ENCODE results near the gene MIAT.

Gene MIAT

DNA sequence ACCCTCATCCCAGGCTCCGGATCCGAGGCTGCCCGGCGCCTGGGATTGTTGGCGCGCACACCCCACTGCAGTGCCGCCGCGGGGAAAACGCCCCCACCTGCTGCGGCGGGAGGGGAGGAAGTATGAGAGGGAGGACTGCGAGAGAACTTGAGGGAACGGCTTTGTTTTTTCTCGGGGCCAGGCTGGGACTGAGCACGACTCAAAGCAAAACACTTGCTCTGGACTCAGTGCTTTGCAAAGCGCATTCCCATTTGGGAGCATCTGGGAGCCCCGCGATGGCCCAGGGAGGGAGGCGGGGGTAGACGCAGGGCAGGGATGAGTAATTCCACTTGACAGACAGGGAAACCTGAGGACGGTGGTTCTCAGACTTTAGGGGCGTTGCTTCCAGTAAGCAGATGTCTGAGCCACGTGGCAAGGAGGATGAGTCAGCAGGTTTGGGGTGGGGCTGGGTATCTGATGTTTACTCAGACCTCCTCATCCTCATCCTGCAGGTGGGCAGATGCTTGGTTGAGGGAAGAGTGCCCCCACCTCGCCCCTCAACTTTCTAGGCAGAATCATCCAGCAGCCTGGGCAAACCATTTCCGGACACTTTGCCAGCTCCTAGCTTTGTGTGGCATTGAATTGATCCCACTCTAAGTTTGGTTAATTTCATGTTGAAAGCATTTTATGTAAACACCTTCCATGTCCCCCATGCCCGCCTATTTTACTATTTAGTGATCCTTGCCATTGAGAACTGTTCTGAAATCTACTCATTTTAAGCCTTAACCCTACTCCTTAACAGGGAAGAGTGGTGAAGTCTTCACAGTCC, 1.5 kb downstream of the MIAT start:
- DNase-seq (ENCODE audit: insufficient read length), result peak; percentile 52
- TF ChIP-seq POLR2AphosphoS5 (IDR thresholded peaks at IDR 0.05; ENCODE audit: low read depth, low read length) (no peak), TAF1 (IDR thresholded peaks at IDR 0.05; ENCODE audit: borderline replicate concordance, low read depth, low read length) (no peak), POLR2A (IDR thresholded peaks at IDR 0.05; ENCODE audit: low read depth, low read length) (no peak)
- peak; percentile 87 for FAIRE-seq

- TF ChIP-seq TAF1 (IDR thresholded peaks at IDR 0.05; ENCODE audit: borderline replicate concordance, low read depth, low read length) (no peak), POLR2A (IDR thresholded peaks at IDR 0.05; ENCODE audit: low read depth, low read length) (no peak), POLR2AphosphoS5 (IDR thresholded peaks at IDR 0.05; ENCODE audit: low read depth, low read length) (no peak)
- DNase-seq (ENCODE audit: insufficient read length) (no peak), FAIRE-seq (no peak)
Measured at GRCh38 chr22:26660356-26660755, 3.0 kb downstream of the MIAT start.

GRCh38 chr22:26660961-26661578, 3.7 kb downstream of the MIAT start:
- DNase-seq (ENCODE audit: insufficient read length), result no peak
- TF ChIP-seq TAF1 (IDR thresholded peaks at IDR 0.05; ENCODE audit: borderline replicate concordance, low read depth, low read length), result no peak
- no peak for TF ChIP-seq POLR2AphosphoS5 (IDR thresholded peaks at IDR 0.05; ENCODE audit: low read depth, low read length)
- TF ChIP-seq POLR2A (IDR thresholded peaks at IDR 0.05; ENCODE audit: low read depth, low read length), result no peak
- no peak for FAIRE-seq

DNA sequence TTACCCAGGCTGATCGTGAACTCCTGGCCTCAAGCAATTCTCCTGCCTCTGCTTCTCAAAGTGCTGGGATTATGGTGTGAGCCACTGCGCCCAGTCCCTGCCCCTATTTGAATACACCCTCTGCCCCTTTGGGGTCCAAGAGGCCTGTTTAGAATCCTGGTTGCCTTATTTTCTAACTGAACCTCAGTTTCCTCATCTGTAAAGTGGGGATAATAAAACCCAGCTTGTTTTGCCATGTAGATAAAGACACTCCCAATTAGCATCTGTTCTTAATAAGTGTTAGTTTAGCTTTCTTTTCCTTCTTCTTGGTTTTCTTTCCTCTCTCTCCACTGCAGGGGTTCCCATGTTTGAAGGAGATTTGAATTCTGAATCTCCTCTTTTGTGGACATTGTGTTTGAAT, 4.8 kb downstream of the MIAT start:
- no peak for DNase-seq (ENCODE audit: insufficient read length)
- TF ChIP-seq POLR2A (IDR thresholded peaks at IDR 0.05; ENCODE audit: low read depth, low read length) (no peak), POLR2AphosphoS5 (IDR thresholded peaks at IDR 0.05; ENCODE audit: low read depth, low read length) (no peak), TAF1 (IDR thresholded peaks at IDR 0.05; ENCODE audit: borderline replicate concordance, low read depth, low read length) (no peak)
- FAIRE-seq, result no peak

GRCh38 chr22:26663374-26663923, 6.1 kb downstream of the MIAT start:
- DNase-seq (ENCODE audit: insufficient read length) (no peak), FAIRE-seq (peak; percentile 17)
- TF ChIP-seq POLR2AphosphoS5 (IDR thresholded peaks at IDR 0.05; ENCODE audit: low read depth, low read length), result no peak
- TF ChIP-seq TAF1 (IDR thresholded peaks at IDR 0.05; ENCODE audit: borderline replicate concordance, low read depth, low read length), result no peak
- TF ChIP-seq POLR2A (IDR thresholded peaks at IDR 0.05; ENCODE audit: low read depth, low read length), result no peak

GRCh38 chr22:26665813-26666231, 8.4 kb downstream of the MIAT start:
- TF ChIP-seq POLR2A (IDR thresholded peaks at IDR 0.05; ENCODE audit: low read depth, low read length), result no peak
- no peak for TF ChIP-seq POLR2AphosphoS5 (IDR thresholded peaks at IDR 0.05; ENCODE audit: low read depth, low read length)
- no peak for TF ChIP-seq TAF1 (IDR thresholded peaks at IDR 0.05; ENCODE audit: borderline replicate concordance, low read depth, low read length)
- no peak for FAIRE-seq
- DNase-seq (ENCODE audit: insufficient read length), result no peak

- DNase-seq (ENCODE audit: insufficient read length), result no peak
- no peak for TF ChIP-seq POLR2A (IDR thresholded peaks at IDR 0.05; ENCODE audit: low read depth, low read length)
- no peak for TF ChIP-seq TAF1 (IDR thresholded peaks at IDR 0.05; ENCODE audit: borderline replicate concordance, low read depth, low read length)
- no peak for TF ChIP-seq POLR2AphosphoS5 (IDR thresholded peaks at IDR 0.05; ENCODE audit: low read depth, low read length)
- no peak for FAIRE-seq
Measured at GRCh38 chr22:26667140-26667539, 9.8 kb downstream of the MIAT start.

DNA sequence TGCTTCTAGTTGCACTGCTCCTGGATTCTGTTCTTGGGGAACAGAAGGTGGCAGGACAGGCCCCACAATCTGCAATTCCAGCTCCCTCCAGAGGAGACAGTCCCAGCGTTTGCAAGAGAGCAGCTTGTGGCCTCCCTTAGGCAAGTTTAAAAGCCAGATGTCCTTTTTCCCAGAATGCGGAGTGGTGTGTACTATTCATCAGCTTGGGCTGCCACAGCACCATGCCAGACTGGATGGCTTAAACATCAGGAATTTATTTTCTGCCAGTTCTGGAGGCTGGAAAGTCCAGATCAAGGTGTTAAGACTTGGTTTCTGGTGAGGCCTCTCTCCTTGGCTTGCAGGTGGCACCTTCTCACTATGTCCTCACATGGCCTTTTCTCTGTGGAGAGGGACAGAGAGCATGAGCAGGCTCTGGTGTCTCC, 11.7 kb downstream of the MIAT start:
- TF ChIP-seq POLR2A (IDR thresholded peaks at IDR 0.05; ENCODE audit: low read depth, low read length) (no peak), TAF1 (IDR thresholded peaks at IDR 0.05; ENCODE audit: borderline replicate concordance, low read depth, low read length) (no peak), POLR2AphosphoS5 (IDR thresholded peaks at IDR 0.05; ENCODE audit: low read depth, low read length) (no peak)
- no peak for DNase-seq (ENCODE audit: insufficient read length)
- no peak for FAIRE-seq

DNA sequence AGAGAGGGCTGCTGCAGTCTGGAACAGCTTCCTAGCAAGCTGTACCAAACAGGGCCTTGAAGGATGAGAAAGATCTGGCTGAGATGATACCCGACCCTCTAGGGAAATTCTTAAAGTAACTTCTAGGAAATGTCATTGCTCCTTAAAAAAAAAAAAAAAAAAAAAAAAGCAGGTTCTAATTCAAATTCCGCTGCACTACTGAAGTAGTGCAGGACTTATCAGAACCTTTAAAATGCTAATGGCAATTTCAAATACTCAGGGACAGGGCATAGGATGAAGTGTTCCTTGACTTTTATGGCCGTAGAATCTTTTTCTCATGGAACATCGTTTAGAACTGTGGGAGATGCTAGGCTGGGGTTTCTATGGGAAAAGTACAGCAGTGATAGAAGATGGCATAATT, 13.1 kb downstream of the MIAT start:
- no peak for TF ChIP-seq POLR2AphosphoS5 (IDR thresholded peaks at IDR 0.05; ENCODE audit: low read depth, low read length)
- TF ChIP-seq POLR2A (IDR thresholded peaks at IDR 0.05; ENCODE audit: low read depth, low read length), result no peak
- TF ChIP-seq TAF1 (IDR thresholded peaks at IDR 0.05; ENCODE audit: borderline replicate concordance, low read depth, low read length), result no peak
- no peak for FAIRE-seq
- no peak for DNase-seq (ENCODE audit: insufficient read length)

DNA sequence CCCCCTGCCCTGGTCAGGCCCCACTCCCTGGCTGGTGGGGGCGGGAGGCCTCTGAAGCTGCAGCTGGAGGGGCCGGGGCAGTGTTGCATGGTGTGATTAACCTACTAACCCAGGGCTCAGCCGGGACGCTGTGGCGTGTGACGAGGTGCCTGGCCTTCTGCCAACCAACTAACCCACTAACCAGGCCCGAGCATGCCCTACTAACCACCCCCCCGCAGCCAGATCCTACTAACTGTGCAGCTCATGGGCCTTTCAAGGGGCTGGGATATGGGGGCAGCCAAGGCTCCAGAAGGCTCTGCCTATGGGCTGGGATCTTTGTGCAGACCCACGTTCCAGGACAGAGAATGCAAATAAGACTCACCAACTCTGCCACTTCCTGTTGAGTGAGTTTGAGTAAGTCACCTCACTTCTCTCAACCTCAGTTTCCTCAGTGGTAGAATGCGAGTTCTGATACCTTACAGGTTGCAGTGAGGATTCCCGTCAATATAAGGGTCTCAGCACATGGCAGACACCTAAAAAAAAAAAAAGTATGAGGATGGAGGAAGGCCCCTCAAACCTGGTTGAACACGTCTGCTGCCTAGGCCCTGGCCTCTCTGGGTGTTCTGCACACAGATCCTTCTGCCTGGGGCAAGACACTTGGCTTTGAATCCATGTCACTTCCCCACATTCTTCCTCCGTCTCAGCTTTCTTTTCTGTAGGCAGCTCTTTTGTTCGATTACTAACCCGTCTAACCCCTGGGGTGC, 14.1 kb downstream of the MIAT start:
- FAIRE-seq, result peak; percentile 94
- TF ChIP-seq POLR2AphosphoS5 (IDR thresholded peaks at IDR 0.05; ENCODE audit: low read depth, low read length) (peak; percentile 28), POLR2A (IDR thresholded peaks at IDR 0.05; ENCODE audit: low read depth, low read length) (peak; percentile 63), TAF1 (IDR thresholded peaks at IDR 0.05; ENCODE audit: borderline replicate concordance, low read depth, low read length) (peak; percentile 53; the same call in 1 of the 2 replicates)
- DNase-seq (ENCODE audit: insufficient read length), result peak; percentile 48

DNA sequence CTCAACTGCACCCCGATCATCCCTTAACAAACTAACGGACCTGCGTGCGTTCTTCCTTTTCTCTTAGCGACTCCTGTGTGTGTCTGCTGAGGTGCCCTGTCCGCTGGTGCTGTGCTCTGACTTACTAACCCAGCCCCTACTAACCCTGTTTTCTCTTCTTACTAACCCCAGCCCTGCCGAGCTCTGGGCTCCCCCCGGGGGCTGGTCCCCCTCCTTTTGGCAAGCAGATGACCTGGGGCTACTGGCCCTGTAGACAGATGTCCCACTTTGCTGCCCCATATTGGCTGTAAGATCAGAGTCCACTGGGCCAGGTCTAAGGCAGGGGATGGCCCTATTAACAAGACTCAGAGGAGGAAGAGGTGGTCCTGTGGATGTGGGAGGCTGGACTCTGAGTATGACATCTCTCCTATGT, 14.7 kb downstream of the MIAT start:
- TF ChIP-seq POLR2A (IDR thresholded peaks at IDR 0.05; ENCODE audit: low read depth, low read length), result peak; percentile 0; the same call in 1 of the 2 replicates
- no peak for TF ChIP-seq TAF1 (IDR thresholded peaks at IDR 0.05; ENCODE audit: borderline replicate concordance, low read depth, low read length)
- FAIRE-seq, result no peak
- DNase-seq (ENCODE audit: insufficient read length), result no peak

All from GM12892 (cell line).